GM19395 (cell line): ENCODE results near the gene KAZN.
"Not testable (repeated sequence)": the region's sequence is repeated elsewhere in the genome, so short reads cannot be mapped to it uniquely, and the experiment has no call there.

Source experiments
- ATAC-seq: cut with Tn5 transposase; IDR thresholded peaks from one replicate; pipeline ENCODE4 v1.9.1; 2021; ENCODE audit warnings: mild to moderate bottlenecking, moderate library complexity; ENCODE audit not compliant: unreplicated experiment

Gene KAZN

DNA sequence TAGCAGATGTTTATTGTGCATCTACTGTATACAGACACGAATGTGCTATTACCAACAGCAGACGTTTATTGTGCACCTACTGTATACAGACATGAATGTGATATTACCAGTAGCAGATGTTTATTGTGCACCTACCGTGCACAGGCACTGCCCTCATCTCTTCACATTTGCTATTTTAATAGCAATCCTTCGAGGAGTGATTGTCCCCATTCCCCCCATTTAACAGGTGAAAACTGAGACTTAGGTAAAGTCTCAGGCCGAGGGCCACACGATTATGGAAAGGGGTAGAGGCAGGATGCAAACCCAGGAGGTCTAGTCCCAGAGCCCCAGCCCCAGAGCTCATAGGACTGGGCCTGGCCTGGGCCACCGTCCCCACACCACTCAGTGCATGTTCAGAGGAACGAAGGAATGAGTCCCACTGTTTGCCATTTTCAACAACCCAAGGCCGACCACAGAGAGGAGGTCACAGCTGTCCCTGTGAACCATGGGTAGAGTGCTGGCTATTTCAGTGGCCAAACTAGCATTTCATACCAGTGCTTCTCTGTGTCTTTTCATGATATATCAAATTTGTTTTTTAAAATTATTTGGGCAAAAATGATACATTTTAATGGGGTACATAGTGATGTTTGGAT is 440.6 kb downstream of the KAZN start:
- ATAC-seq: no peak

DNA sequence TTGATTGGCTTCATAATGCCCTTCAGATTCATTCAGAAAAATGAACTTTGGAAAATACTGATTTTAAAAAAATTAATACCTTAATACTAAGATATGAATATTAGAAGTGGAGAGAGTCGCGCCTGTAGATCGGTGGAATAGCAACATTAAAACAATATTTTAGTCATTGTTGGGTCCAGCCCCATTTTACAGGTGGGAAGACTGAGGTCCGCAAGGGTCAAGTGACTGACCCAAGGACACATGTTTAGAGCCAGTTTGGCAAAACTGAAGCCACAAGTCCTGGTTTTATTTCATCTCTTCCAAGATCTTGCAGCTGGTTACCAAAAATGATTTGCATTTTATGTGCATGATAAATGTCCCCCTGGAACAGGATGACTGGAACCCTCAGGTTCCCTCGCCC is 441.4 kb downstream of the KAZN start:
- no peak for ATAC-seq

DNA sequence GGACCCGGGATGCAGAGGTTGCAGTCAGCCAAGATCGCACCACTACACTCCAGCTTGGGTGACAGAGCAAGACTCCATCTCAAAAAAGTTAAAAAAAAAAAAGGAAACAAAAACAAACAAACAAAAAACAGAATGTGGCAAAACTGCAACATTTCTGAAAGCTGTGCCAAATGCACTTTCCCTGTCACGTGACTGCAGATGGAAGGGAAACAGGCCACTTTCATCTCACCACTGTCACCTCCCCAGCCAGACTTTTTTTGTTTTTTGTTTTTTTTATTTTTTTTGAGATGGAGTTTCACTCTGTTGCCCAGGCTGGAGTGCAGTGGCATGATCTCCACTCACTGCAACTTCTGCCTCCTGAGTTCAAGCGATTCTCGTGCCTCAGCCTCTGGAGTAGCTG is 442.2 kb downstream of the KAZN start:
- not testable (repeated sequence) for ATAC-seq

DNA sequence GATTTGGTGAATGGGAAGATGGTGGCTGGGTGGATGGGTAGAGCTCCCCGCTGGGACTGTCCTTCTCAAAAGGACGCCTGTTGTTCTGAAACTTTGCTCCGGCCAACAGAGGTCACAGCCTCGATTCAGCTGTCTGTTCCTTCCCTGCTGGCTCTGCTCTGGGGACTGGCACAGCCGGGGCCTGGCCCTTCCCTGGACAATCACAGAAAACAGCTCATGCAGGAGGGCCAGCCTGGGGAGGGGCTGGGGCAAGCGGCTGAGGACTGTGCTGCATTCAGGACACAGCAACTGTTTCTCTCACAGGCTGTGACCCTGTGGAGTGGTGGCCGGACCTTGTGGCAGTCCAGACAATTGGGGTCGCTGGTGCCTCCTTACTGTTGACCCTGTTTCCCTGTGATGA is 444.4 kb downstream of the KAZN start:
- no peak for ATAC-seq

DNA sequence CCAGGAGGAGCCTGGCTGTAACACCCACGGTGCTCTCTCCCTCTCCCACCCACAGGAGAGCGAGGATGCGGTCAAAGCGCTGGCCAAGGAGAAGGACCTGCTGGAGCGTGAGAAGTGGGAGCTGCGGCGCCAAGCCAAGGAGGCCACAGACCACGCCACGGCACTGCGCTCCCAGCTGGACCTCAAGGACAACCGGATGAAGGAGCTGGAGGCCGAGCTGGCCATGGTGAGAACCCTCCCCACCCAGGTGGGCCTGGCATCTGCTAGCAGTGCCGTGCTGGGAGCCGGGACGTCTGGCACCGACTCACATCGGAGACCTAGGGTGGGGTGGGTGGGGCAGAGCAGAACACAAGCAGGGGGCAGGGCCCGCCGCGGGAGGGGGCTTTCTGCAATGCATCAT is 445.4 kb downstream of the KAZN start:
- no peak for ATAC-seq

DNA sequence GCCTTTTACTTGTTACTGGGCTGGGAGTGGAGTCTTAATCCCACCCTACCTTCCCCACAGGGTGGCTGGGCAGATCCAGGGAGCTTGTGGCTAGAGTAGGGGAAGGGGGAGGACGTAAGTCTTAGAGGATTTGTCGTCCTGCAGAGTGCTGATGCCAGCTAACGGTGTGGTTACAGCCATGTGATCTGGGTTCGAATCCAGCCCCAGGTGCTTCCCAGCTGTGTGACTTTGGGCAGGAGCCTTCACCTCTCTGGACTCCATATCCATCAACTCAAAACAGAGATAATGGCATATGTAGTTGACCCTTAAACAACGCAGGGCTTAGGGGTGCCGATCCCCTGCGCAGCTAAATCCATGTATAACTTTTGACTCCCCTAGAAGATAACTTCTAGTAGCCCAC is 446.6 kb downstream of the KAZN start:
- no peak for ATAC-seq

DNA sequence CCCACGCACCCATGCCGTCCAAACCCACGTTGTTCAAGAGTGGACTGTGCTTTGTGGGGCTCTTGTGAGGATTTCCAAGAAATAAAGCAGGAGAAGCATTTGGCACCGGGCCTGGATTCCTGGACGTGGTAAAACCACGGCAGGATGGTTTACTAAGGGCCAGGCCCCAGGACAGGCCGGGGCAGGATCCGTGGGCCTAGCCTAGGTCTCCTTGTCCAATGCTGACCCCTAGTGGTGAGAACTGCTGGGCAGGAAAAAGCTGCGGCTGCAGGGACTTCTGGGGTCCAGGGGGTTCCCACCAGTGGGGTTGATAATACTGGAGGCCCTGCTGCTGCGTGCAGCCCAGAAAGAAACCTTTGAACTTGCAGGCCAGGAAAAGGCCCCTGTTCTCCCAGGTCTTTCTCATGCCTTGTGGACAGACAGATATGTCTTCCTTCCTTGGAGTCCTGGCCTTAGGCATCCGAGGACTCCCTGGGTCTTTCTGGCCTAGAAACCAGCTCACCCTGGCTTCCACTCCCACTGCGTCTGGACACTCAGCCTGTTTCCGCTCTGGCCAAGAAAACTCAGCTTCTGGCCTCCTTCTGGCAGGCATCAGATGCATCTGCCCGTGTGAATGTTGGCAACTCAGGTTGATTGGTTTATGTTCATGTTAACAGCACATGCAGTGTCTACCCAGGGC is 448.1 kb downstream of the KAZN start:
- ATAC-seq: no peak

DNA sequence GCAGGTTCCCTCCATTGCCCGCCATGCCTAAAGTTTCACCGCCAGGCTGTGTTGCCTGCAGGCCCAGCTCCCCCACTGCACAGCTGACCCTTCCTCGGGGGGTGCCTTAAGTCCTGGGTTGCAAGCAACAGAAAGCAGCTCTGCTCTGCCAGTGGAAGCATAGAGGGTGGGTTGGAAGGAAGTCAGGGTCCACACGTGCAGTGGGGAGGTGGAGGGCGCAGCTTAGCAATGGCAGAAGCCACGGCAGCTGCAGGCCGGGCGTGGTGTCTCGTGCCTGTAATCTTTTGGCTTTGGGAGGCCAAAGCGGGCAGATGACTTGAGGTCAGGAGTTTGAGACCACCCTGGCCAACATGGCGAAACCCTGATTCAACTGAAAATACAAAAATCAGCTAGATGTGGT is 448.8 kb downstream of the KAZN start:
- no peak for ATAC-seq

DNA sequence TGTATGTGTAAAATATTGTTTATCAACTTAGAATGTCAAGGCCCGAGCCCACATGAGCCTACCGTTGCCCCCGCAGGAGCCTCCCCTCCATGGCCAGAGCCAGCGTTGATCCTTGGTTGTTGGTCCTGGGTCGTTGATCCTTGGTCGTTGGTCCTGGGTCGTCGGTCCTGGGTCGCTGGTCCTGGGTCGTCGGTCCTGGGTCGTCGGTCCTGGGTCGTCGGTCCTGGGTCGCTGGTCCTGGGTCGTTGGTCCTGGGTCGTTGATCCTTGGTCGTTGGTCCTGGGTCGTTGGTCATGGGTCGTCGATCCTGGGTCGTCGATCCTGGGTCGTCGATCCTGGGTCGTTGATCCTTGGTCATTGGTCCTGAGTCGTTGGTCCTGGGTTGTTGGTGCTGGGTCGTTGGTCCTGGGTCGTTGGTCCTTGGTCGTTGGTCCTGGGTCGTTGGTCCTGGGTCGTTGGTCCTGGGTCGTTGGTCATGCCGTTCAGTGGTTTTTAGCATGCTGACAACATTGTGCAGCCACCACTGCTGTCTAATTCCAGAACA is 450.0 kb downstream of the KAZN start:
- no peak for ATAC-seq

DNA sequence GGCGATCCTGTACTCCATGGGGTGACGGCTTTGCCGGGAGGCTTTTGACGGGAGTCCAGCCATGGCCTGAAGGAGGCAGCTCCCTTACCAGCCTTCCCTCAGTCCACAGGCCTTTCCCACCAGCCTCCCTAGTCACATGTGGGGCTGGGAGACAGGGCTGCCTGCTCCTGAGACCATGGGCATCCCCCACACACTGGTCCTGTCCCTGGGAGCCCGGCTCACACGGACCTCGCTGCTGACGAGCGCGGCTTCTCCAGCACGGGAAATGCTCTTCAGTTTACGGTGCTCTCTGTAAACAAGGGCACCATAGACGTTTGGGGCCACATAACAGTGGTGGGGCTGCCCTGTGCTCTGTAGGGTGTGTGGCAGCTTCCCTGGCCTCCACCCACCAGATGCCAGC is 450.6 kb downstream of the KAZN start:
- ATAC-seq: no peak

DNA sequence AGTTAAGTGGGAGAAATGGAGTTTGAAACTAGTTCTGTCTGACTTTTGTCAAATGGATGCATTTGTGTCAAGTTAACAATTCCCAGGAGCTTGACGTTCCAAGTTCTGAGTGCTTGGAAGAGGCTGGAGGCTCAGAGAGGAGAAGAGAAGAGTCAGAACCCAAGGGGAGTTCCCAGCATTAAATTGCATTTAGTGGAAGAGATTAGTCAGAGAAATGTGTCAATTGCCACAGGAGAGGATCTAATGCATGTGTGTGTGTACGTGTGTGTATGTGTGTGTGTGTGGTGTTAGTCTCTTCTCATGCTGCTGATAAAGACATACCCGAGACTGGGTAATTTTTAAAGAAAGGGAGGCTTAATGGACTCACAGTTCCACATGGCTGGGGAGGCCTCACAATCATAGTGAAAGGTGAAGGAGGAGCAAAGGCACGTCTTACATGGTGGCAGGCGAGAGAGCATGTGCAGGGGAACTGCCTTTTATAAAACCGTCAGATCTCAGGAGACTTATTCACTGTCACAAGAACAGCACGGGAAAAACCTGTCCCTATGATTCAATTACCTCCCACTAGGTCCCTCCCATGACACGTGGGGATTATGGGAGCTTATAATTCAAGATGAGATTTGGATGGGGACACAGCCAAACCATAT is 453.5 kb downstream of the KAZN start:
- no peak for ATAC-seq

DNA sequence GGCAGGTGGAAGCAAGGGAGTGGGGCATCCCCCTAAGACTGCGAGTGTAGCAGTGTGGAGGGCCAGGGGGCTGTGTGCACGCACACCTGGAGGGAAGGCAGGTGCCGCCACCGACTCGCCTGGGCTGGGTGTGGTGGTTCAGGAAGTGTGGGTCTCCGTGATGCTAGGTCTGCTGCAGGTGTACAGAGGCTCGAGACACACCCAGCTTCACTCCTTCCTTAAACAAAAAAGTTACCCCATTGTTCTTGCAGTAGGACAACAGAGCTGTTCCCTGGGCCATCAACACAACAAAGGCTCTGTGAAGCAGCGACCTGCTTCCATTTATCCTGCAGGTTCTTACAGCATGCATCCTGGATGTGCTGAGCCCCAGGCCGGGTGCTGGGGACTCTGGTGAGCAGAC is 454.7 kb downstream of the KAZN start:
- ATAC-seq: no peak

DNA sequence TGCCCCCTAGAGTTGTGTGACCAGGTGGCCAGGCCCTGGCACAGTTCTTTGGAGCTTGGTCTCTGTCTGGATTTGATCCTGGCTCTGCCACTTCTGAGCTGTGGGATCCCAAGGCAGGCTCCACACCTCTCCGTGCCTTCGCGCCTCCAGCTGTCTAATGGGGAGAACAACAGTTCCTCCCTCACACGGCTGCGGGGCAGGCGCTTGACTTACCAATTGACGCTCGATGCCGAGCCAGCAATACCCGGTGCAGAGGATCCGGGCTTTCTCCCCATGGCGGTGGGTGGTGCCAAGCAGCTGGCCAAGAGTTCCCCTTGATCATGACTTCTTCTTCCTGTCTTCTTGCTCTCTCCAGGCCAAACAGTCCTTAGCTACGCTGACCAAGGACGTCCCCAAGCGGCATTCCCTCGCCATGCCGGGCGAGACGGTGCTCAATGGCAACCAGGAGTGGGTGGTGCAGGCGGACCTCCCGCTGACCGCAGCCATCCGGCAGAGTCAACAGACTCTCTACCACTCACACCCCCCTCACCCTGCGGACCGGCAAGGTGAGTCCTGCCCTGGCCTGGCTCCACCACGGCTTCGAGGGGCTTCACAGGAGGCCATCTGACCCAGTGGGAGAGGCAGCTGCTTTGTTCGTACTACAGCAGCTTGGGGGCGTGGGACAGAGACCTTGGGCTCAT is 457.4 kb downstream of the KAZN start:
- ATAC-seq: no peak

DNA sequence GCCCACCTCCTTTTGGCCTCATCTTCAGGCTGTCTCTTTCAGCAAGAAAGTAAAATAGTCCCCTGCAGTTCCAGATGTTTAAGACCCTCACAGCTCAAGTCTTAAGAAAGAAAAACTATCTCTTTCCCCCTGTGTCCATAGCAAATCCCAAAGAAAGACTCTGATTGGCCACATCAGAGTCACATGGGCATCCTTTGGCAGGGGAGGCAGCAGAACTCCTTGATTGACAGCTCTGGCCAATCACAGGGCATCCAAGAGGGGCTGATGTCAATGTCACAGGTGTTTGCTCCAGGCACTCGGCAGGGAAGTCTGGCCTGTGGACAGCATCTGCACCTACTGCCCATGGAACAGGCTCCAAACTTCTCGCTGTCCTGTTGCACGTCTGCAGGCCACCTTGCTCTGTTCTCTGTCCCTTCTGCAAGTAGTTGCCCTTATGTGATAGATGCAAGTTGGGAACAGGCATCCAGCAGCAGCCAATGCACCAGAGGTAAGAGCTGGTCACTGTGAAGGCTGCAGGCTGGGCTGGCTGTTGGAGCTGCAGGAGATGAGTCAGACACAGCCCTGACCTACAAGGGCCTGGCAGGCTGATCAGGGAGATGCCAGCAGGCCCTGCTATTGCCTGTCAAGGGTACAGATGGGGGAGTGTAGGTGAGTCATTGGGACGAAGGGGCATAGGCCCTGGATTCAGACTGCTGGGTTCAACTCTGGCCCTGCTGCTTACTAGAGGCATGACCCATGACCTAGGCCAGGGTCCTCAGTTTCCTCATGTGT is 458.2 kb downstream of the KAZN start:
- ATAC-seq: no peak

DNA sequence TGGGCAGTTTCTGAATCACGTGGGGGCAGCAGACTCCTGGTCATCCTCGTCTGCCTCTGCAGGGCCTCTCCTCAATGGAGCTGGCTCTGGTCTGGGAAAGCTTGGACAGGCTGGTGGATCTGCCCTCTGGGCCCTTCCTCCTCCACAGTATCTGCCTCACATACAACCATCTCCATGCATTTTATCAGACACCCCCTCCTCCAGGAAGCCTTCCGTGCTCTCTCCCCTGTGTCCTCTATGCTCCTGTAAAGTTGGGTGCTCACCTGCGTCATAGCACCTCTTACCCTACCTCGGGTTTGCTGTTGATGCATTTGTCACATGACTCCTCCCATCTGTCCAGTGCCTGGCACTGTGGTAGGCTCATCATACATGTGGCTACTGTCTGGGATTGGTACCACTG is 459.3 kb downstream of the KAZN start:
- no peak for ATAC-seq

DNA sequence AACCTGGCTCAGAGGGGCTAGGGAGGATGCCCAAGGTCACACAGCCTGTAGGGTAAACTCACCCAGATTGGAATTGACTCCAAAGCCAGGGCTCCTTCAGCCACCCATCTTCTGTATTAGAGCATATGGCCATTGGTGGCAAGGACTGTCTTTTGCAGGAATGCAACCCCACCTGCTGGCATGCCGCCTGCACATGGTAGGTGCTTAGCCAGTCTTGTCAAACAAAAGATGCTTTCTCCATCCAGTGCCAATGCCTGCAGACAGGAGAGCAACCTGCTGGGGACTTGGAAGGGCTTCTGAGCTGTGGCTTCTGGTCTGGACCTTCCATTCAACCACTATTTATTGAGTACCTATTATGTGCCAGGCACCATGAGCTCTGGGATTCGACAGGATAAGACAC is 459.8 kb downstream of the KAZN start:
- no peak for ATAC-seq

DNA sequence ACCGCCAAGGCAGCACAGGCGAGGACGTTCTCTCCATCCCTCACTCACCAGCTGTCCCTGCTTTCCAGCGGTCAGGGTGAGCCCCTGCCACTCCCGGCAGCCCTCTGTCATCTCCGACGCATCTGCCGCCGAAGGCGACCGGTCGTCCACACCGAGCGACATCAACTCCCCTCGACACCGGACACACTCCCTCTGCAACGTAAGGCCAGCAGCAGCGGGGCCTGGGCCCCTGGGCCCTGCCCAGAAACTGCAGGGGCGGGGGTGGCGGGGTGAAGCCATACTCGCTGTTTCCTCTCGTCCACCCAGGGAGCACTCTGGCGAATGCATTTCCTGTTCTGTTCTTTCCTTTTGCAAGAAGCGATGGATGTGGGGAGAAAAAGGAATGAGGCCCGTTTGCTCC is 461.6 kb downstream of the KAZN start:
- no peak for ATAC-seq

DNA sequence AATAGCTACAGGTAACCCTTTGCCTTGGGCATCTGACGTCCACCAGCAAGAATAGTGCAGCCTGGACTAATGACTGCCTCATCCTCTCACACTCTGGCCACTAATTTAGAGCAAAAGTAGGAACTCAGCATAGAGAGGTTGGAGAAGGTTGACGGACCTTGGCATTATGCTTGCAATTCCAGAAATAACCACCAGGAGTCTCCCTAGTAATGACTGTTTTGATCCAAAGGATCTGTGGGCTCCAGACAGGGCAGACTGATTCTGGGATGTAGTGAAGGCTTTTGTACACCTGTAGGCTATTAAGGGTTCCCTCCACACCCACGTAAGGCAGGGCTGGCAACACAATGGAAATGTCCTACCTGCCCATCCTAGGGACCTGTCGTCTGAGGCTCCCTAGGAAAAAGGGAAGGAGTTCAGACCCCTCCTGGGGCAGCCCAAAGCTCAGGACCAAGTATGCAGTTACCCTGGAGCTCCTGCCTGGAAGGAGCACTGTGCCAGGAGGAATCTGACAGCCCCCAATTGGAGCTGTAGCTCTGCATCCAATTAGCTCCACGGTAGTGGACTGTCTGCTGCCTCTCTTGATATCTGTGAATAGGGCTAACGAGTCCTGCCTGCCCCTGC is 464.1 kb downstream of the KAZN start:
- no peak for ATAC-seq

DNA sequence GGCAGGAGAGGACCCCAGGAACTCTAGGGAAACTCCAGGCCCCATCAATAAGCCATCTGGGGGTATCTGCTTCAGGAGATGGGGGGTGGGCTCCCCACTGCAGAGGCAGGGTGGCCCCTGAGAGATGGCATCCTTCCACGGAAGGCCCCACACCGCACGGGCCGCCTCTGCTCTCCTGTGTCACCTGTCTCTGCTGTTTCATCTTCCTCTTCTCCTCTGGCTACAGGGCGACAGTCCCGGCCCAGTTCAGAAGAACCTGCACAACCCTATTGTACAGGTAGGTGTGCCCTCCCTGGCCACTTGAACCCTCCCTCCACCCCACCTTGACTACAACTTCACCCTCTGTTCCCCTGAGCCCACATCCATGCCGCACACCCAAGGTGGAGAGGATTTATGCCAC is 464.9 kb downstream of the KAZN start:
- ATAC-seq: no peak

DNA sequence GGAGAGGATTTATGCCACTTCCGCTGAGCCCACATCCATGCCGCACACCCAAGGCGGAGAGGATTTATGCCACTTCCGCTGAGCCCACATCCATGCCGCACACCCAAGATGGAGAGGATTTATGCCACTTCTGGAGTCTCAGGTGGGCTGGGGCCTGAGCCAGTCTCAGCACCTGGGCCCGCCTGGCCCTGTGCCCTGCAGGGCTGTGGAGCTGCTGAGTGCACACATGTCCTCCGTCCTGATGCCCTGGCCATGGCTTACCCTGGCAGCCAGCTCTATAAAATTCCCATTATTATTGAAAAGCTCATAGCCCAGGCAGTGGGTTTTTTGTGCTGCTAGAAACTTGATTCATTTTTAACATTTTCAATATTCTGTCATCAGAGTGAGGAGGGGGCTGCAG is 465.3 kb downstream of the KAZN start:
- ATAC-seq: no peak
